GM19324 (cell line): Measurements from ENCODE around the gene FARP1.
"Not testable (repeated sequence)": the region's sequence is repeated elsewhere in the genome, so short reads cannot be mapped to it uniquely, and the experiment has no call there.

Experiments used
- ATAC-seq: cut with Tn5 transposase; IDR thresholded peaks from one replicate; pipeline ENCODE4 v1.9.1; 2021; ENCODE audit warnings: mild to moderate bottlenecking, moderate library complexity; ENCODE audit not compliant: unreplicated experiment, low FRiP score

FARP1 gene

DNA sequence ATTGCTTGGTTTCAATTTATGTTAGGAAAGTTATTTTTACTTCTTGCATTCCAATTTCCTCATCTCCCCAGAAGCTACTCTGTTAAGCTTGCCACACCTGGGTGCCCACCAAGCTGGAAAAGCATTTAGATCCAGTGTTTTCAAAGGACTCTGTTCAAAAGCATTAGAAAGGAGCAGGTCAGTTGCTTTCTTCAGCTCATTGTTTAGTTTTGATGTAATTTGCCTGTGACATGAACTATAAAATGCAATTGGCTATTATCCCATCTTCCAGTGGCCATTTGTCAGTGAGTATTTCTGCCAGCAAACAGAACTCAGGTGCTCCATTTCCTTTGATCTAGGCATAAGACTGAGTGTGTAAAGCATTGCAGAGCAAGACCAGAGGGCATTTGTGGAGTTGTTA lies 80.8 kb downstream of the FARP1 start:
- no peak for ATAC-seq

DNA sequence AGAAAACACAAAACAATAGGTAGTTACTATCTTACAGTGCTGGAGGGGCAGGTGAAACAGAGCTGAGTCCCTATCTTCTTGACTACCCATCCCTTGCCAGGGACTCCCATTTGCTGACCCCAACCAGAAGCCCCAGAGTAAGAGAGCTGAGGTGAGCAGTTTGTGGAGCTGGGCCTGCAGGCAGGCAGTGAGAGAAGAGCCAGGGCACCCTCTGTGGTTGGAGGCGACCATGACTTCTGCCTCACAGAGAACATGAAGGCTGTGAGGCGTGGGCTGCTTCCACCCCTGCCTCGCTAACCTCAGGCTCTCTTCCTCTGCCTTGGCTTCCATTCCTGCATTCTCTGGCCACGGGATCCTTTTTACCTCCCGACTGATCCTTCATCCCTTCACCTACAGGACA lies 81.7 kb downstream of the FARP1 start:
- ATAC-seq, result no peak

DNA sequence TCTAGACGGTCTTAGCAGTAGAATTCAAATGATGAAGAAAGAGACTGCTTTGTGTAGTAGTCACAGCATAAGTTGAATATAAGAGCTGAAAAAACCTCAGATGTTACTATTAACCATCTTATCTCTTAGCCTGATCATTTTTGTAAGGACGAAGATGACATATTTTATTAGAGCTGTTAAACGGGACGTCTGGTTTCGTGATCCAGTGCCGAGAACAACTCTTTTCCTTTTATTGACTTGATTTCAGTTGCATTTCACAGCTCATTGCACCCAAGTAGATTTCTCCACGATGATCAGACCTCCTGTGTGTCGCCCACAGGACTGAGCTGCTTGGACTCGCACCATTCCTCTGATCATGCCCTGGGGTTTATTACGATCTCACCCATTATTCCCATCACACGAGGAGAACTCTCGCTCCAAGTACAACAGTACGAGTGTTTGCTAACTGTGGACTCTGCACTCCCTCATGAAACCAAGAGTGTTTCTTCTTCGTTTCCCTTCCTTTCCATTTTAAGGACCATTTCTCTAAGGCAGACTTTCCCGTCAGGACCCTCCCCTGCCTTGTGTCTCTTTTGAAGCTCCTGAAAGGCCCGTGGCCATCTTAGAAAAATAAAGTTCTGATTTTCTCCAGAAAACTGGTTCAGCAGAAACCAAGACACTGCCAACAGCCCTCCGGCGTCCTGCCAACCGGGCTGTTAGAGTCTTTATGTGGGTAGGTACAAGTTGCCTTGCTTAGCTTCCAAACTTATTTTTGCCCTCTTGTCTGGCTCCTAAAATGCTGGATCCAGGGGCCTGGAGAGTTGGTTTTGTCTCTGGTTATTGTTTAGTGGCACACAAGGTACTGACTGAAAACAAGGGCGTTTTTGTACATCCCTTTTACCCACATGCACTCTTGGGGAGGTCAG lies 82.4 kb downstream of the FARP1 start:
- ATAC-seq, result no peak

DNA sequence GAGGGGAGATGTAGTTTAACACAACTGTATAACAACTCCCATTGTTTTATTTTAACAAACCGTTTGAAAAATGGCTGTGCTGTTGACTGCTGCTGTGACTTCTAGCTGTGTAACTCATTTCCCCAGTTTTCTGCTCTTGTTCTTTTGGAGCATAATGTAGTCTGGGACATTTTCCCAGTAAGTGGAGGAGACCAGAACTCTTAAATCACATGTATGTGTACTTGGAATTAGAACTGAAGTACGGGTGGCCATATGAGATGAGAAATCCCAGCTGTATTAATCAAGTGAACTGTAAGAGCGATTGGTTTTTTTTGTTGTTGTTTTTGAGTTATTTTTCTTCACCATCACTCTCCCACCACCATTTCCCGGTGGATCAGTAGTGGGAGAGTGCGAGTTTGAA lies 83.6 kb downstream of the FARP1 start:
- no peak for ATAC-seq

DNA sequence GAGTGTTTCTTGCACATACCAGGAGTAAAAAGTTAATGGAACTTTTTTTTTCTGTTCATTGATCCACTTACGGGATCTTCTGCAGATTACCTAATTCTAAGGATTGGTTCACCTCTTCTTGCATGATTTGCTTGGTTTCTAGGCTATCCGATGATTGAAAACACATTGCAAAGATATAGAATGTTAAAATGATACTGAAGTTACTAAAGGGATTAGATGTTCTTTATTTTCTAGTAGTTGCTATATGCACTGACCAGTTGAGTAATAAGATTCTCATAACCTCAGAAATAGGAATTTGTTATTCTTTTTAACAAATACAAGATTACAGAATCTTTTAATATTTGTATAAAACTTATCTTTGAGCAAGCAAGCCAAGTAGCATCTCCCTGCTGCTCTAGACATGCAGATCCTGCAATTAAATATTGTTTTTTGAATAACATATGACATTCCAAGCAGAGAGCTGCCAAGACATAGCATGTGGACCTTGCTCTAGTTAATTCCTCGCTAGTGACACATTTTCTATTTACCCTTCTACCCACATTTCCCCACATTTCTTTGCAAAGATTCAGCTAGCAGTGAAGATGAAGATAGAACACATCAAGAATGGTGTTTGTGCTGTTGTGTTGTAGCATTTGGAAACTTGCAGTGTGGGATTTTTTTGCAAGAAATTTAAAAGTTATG lies 85.9 kb downstream of the FARP1 start:
- no peak for ATAC-seq

DNA sequence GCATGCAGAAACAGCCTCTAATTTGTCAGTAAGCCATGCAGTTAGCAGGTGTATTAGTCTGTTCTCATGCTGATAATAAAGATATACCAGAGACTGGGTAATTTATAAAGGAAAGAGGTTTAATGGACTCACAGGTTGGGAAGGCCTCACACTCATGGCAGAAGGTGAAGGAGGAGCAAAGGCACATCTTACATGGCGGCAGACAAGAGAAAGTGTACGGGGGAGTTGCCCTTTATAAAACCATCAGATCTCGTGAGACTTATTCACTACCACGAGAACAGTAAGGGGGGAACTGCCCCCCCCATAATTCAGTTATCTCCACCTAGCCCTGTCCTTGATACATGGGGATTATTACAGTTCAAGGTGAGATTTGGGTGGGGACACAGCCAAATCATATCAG lies 87.9 kb downstream of the FARP1 start:
- not testable (repeated sequence) for ATAC-seq

DNA sequence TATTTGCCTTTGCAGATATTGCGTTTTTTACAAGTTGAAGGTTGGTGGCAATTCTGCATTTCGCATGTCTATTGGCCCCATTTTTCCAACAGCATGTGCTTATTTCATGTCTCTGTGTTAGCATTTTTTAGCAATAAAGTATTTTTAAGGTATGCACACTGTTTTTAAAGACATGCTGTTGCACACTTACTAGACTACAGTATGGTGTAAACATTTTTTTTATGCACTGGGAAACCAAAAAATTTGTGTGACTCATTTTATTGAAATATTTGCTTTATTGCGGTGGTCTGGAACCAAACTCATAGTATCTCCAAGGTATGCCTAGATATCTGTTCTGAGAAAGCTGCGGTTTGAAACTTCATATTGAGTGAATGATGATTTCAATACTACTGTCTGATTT lies 89.6 kb downstream of the FARP1 start:
- ATAC-seq, result no peak

DNA sequence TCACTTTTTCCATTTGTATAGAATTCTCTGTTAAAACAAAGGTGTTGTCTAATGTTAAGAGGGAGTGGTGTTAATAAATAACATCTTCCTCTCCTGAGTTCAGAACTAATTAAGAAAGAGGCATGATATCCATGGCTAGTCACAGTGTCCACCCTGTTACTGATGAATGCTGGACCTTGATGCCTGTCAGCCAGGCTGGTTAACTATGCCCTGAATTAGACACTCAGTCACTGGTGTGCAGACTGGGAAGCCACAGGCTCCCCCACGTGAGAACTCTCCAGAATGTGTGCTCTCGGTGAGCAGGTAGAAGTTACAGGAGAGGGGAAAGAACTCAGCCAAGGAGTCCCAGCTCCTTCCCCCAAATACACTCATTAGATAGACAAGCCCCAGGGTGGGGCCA lies 90.2 kb downstream of the FARP1 start:
- ATAC-seq, result no peak

DNA sequence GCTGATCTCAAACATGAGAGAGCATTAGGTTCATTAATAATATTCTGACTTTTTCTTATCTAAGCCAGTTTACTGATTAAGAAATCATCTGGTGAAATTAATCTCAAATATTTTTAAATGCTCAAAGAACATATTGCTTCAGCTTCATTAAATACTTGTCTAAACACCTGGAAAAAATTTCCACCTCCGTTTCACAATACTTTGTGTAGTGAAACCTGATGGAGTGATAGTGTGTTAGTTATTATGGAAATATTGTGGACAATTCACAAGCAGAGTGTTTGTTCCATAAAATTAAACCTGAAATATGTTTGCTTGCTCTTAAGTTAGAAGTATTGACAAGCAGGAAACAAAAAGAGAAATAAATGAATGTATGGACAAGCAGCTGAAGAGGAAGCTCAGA lies 91.5 kb downstream of the FARP1 start:
- no peak for ATAC-seq

DNA sequence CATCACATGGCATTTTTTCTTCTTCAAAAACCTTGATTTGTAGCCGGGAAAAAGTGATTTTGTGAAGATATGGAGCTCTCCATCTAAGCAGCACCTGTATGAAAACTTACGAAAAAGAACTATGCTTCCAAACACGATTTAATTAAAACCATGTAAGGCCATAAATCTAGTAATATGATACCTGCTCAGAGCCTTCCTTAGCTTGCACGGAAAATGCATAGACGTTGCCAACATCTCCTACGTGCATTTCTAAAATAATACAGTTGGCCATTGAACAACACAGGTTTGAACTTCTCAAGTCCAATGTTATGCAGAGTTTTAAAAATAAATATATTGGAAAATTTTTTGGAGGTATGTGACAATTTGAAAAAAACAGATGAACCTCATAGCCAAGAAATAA lies 93.3 kb downstream of the FARP1 start:
- ATAC-seq, result no peak

DNA sequence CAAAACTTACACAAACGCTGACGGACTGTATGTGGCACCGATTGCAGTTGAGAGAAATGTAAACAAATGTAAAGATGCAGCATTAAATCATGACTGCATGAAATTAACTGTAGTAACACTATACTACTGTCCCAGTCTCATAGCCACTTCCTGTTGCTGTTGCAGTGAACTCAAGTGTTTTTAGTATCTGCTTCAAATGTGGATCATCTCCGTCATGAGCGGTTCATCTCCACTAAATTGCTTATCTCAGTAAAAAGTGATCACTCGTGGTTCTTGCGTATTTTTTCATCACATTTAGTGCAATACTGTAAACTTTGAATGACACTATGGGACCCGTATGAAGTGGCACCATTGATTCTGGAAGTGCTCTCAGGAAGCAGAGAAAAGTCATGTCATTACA lies 94.4 kb downstream of the FARP1 start:
- no peak for ATAC-seq

DNA sequence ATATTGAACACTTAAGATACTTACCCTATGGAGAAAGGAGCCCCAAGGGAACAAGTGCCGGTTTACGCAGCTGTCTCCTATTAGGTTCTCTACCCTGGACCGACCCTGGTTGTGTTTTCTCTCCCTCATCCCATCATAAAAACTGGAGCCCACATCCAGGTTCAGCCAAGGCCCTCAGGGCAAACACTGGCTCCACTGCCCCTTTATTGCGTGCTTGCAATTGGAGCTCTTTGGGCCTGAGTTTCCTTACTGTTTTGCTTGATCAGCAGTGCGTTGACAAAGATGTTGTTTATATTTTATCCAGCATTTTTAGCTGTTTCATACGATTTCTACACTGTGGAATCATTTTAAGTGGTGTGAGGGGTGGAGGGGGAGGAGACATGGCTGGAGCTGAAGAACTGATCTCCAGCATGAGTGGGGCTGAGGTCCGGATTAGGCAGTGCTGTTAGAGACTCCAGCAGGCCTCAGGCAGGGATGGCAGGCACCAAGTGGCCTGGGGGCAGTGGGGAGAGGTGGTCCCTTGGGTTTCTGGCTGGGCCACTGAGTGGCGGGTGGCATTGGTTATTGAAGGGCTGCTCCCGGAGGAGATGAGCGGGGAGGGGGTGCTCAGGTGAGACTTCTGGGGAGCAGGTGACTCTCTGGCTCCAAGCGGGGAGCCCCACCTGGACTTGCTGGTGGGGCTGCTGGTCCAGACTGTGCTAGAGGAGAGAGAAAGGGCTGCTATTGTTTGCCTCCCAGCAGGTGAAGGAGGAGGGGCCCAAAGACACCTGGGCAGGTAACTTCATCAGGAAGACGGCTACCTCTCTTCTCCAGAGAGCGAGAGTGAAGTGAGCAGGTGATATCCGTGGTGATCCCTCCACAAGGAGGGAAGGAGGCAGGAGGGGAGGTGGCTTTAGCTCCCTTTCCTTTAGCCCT lies 96.5 kb downstream of the FARP1 start:
- ATAC-seq, result no peak

DNA sequence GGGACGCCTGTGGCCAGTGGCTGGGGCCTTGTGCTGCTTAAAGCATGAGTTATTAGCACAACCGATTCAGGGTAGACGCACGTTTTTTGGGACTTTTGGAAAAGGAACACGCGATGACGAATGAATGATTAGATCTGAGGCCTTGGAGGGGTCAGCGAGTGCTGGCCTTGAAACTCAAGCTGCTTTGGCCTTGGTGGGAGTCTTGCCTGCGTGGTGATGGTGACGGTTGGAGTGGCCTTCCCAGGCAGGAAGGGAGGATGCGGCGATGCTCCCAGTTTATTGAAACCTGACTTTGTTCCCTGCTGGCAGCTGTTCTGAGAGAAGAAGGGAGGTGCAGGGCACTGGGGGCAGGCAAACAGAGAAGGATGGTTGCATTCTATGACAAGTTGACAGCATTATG lies 97.2 kb downstream of the FARP1 start:
- ATAC-seq, result no peak

DNA sequence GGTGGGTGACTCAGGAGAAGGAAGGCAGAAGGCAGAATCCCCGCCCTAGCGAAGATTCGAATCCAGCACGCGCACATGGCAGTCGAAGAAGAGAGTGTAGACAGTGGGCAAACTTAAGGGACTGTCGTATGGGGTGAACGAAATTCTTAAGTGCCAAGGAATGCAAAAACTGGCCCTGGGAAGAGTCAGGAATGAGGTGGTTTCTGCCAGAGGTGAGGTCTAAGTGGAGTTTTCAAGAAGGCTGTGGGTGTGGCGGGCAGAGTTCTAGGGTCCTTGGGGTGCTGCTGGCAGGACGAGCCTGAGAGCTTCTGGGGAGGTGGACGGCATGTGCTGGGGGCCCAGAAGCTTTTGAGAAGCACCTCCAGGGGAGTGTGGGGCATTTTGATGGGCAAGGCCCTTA lies 98.1 kb downstream of the FARP1 start:
- no peak for ATAC-seq

DNA sequence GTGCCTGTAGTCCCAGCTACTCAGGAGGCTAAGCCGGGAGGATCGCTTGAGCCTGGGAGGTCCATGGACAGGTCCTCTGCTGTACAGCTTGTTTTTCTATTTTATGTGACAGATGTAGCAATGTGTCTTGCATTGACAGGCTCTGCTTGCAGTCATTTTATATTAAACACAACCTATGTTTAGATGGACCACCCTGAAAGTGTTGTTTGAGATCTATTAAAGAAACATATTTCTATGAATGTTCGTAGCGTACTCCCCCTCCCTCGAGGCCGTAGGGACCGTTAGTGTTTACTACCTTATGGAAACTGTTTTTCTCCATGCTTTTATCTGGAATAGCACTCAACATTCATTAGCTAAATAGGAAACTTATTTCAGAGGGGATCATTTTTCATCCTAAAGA lies 99.1 kb downstream of the FARP1 start:
- ATAC-seq, result no peak

DNA sequence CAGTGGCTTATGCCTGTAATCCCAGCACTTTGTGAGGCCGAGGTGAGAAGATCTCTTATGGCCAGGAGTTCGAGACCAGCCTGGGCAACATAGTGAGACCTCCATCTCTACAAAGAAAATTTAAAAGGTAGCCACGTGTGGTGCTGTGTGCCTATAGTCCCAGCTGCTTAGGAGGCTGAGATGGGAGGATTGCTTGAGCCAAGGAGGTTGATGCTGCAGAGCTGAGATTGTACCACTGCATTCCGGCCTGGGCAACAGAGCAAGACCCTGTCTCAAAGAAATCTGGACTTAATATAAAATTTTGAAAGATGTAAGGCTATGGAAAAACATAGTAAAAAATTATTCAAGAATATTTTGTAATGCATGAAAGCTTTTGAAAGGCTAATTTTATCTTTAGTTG lies 99.5 kb downstream of the FARP1 start:
- ATAC-seq, result no peak

DNA sequence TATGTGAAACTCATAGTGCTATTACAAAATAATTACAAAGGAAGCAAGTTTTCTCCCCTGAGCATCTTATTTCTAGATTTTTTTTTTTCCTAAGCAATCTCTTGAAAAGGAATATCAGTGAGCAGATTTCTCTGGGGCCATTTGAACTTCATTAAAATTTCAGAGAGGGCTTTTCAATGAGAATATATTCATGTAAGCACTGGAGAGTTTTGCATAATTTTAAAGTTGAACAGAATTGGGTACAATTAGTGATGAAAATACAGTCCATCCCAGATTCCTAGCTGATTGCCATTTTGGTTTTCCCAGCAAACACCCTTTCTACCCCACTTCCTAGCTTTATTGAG lies 101.0 kb downstream of the FARP1 start:
- ATAC-seq, result no peak

DNA sequence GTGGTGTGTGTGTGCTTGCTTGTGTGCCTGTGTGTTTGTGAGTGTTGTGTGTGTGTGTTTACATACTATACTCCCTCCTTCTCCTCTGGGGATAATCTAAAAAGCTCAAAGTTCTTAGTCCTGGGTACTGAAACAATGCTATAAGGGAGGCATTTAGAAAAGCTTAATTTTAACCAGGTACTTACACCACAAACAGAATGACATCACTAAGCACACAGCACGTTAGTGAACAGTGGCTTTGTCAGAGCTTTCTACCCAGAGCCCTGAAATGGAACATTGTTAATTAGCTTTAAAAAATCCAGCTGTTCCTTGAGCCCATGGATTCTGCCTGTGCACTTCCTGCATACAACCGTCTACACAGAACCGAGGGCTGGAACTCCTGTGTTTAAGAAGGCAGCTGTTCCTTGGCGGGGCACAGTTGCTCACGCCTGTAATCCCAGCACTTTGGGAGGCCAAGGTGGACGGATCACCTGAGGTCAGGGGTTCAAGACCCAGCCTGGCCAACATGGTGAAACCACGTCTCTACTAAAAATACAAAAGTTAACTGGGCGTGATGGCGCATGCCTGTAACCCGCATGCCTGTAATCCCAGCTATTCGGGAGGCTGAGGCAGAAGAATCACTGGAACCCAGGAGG lies 103.8 kb downstream of the FARP1 start:
- no peak for ATAC-seq

DNA sequence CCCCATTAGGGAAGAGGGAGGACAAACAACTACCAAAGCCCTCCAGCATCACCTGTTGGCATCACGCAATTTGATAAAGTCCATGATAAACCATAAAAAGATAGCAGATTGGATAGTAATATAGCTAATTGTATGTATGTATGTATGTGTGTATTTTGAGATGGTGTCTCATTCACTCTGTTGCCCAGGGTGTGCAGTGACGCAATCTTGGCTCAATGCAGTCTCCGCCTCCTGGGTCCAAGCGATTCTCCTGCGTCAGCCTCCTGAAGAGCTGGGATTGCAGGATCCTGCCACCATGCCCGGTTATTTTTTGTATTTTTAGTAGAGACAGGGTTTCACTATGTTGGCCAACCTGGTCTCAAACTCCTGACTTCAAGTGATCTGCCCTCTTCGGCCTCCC lies 108.8 kb downstream of the FARP1 start:
- ATAC-seq, result no peak

DNA sequence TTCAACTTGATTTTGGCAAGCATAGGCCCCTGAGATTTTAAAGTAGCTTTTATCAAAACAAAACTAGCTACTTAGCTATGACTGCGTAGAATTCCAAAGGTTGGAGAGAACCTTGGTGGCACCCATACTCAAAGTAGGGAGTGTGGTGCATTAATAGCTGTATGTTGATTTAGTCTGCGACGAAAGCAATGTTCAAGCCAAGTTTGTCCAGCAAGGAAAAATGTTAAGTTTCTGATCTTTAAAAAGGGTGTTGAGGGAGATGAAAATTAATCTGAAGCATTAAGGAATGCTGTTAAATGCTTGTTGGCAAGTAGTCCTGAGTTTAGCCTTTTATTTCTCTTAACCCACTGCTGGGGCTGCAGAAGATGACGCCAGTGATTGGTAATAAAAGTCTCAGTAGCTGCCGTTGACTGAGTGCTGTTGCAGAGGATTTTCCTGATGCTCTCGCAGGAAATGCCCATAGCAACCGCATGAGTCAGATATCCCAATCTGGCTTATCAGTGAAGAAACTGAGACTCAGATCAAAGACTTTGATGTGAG lies 110.1 kb downstream of the FARP1 start:
- no peak for ATAC-seq
